Peyer's patch (tissue), 4 donors: ENCODE measurements around the gene ZNF518B.

ENCODE experiments used
- CTCF ChIP-seq, 6 experiments: fragments of 450-650 bp in 4 of 6; fragments of 200-600 bp in 2 of 6; sonication (generic) in 1 of 6; IDR thresholded peaks; one replicate each; pipeline ENCODE4 v1.5.1; 2017 to 2019; ENCODE audit warnings: antibody characterized with exemption in 6 of 6, mild to moderate bottlenecking in 3 of 6, moderate library complexity in 1 of 6
- POLR2A ChIP-seq, 2 donors: fragments of 450-650 bp; IDR thresholded peaks; one replicate each; pipeline ENCODE4 v1.5.1; 2017; ENCODE audit warnings: antibody characterized with exemption in 2 of 2, mild to moderate bottlenecking in 2 of 2, moderate library complexity in 2 of 2

DNA sequence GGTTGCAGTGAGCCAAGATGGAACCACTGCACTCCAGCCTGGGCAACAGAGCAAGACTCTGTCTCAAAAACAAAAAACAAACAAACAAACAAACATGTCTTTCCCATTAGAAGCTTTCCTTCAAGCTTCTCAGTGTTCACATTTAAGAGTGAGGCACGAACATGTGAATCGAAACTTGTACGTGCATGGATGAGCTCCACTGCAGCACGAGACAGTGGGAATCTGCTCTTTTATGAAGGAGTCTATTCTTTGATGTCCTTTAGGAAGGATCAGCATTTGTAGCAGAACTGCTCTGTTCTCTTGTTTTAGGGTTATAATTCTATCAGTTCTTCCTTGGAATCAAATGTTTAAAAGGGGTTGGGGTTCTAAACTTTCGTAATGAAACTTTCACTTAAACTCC, 23.4 kb upstream of the ZNF518B start:
- TF ChIP-seq POLR2A (IDR thresholded peaks at IDR 0.05) (no peak), CTCF (IDR thresholded peaks at IDR 0.05) (no peak)
